ENCODE measurements around the gene RBFOX2. TPM values are rescaled to one million over a fixed set of nuclear protein-coding genes. Genes with fewer than 3 reads are reported as not detected.
"Not testable (repeated sequence)": the region's sequence is repeated elsewhere in the genome, so short reads cannot be mapped to it uniquely, and the experiment has no call there.

Gene RBFOX2
- 24.2 TPM in 2 replicates for total RNA-seq (2014; rRNA removed; shearing (Covaris generic); ENCODE audit: low replicate concordance)

- Histone ChIP-seq H3K4me2 (ENCODE audit: low read depth, low read length, poor library complexity, severe bottlenecking) (peak within 1 kb of the TSS; percentile 97), H3K27ac (ENCODE audit: low read length) (no peak within 1 kb of the TSS), H3K9me2 (replicated peaks; ENCODE audit: insufficient read depth, low read length) (no peaks in the 10 kb centered on the region), H3K4me3 (ENCODE audit: low read length) (peak within 1 kb of the TSS; percentile 84), H3K9ac (ENCODE audit: low read length) (peak within 1 kb of the TSS; percentile 81), H3K36me3 (ENCODE audit: insufficient read depth, low read length) (no peaks in the 10 kb centered on the region), H2AFZ (ENCODE audit: low read length) (peak within 1 kb of the TSS; percentile 63), H3K9me3 (ENCODE audit: low read length) (no peaks in the 10 kb centered on the region), H3K79me2 (ENCODE audit: low read length) (no peaks in the 10 kb centered on the region), H3K27me3 (ENCODE audit: low read length) (no peaks in the 10 kb centered on the region; the same call in 1 of the 2 replicates), H4K20me1 (ENCODE audit: insufficient read depth, low read depth, low read length) (no peaks in the 10 kb centered on the region), H3K4me1 (ENCODE audit: low read length) (peaks cover 26% of the 10 kb centered on the region)
- peak; percentile 85 for DNase-seq
These were observed at the start of gene RBFOX2 for GRCh38 chr22:36028646-36029405. Gene RBFOX2 (minus strand): TSS chr22:36028824. CDS start chr22:36028425, 399 bp downstream.

GRCh38 chr22:36077271-36077670 is 48.6 kb upstream of the RBFOX2 start:
- Histone ChIP-seq H3K4me1 (ENCODE audit: low read length) (no peaks in the 10 kb centered on the region), H2AFZ (ENCODE audit: low read length) (no peak overlapping the region), H3K4me3 (ENCODE audit: low read length) (no peak overlapping the region), H3K27me3 (ENCODE audit: low read length) (no peaks in the 10 kb centered on the region), H3K79me2 (ENCODE audit: low read length) (no peaks in the 10 kb centered on the region), H3K4me2 (ENCODE audit: low read depth, low read length, poor library complexity, severe bottlenecking) (no peak overlapping the region), H3K9me2 (replicated peaks; ENCODE audit: insufficient read depth, low read length) (no peaks in the 10 kb centered on the region), H4K20me1 (ENCODE audit: insufficient read depth, low read depth, low read length) (no peaks in the 10 kb centered on the region), H3K9ac (ENCODE audit: low read length) (no peak overlapping the region), H3K9me3 (ENCODE audit: low read length) (no peaks in the 10 kb centered on the region), H3K36me3 (ENCODE audit: insufficient read depth, low read length) (no peaks in the 10 kb centered on the region), H3K27ac (ENCODE audit: low read length) (no peak overlapping the region)
- DNase-seq: no peak

GRCh38 chr22:36075724-36076123 is 47.1 kb upstream of the RBFOX2 start:
- no peak overlapping the region for H3K4me3 ChIP-seq (ENCODE audit: low read length)
- no peak overlapping the region for H3K4me2 ChIP-seq (ENCODE audit: low read depth, low read length, poor library complexity, severe bottlenecking)
- DNase-seq: no peak
- no peaks in the 10 kb centered on the region for H3K27me3 ChIP-seq (ENCODE audit: low read length)
- no peak overlapping the region for H3K27ac ChIP-seq (ENCODE audit: low read length)
- no peak overlapping the region for H2AFZ ChIP-seq (ENCODE audit: low read length)
- H3K9me2 ChIP-seq (replicated peaks; ENCODE audit: insufficient read depth, low read length): no peaks in the 10 kb centered on the region
- H3K36me3 ChIP-seq (ENCODE audit: insufficient read depth, low read length): no peaks in the 10 kb centered on the region
- no peaks in the 10 kb centered on the region for H3K4me1 ChIP-seq (ENCODE audit: low read length)
- H3K9me3 ChIP-seq (ENCODE audit: low read length): no peaks in the 10 kb centered on the region
- no peak overlapping the region for H3K9ac ChIP-seq (ENCODE audit: low read length)
- H4K20me1 ChIP-seq (ENCODE audit: insufficient read depth, low read depth, low read length): no peaks in the 10 kb centered on the region
- no peaks in the 10 kb centered on the region for H3K79me2 ChIP-seq (ENCODE audit: low read length)

GRCh38 chr22:36075230-36075629 is 46.6 kb upstream of the RBFOX2 start:
- Histone ChIP-seq H3K4me1 (ENCODE audit: low read length) (no peaks in the 10 kb centered on the region), H3K9me3 (ENCODE audit: low read length) (no peaks in the 10 kb centered on the region), H2AFZ (ENCODE audit: low read length) (no peak overlapping the region), H3K4me3 (ENCODE audit: low read length) (no peak overlapping the region), H4K20me1 (ENCODE audit: insufficient read depth, low read depth, low read length) (no peaks in the 10 kb centered on the region), H3K27ac (ENCODE audit: low read length) (no peak overlapping the region), H3K79me2 (ENCODE audit: low read length) (no peaks in the 10 kb centered on the region), H3K9ac (ENCODE audit: low read length) (no peak overlapping the region), H3K27me3 (ENCODE audit: low read length) (no peaks in the 10 kb centered on the region), H3K9me2 (replicated peaks; ENCODE audit: insufficient read depth, low read length) (no peaks in the 10 kb centered on the region), H3K36me3 (ENCODE audit: insufficient read depth, low read length) (no peaks in the 10 kb centered on the region), H3K4me2 (ENCODE audit: low read depth, low read length, poor library complexity, severe bottlenecking) (no peak overlapping the region)
- DNase-seq: no peak

- no peak overlapping the region for H3K4me3 ChIP-seq (ENCODE audit: low read length)
- no peaks in the 10 kb centered on the region for H3K27me3 ChIP-seq (ENCODE audit: low read length)
- no peaks in the 10 kb centered on the region for H4K20me1 ChIP-seq (ENCODE audit: insufficient read depth, low read depth, low read length)
- no peak overlapping the region for H3K9ac ChIP-seq (ENCODE audit: low read length)
- H3K4me1 ChIP-seq (ENCODE audit: low read length): no peaks in the 10 kb centered on the region
- no peak overlapping the region for H3K4me2 ChIP-seq (ENCODE audit: low read depth, low read length, poor library complexity, severe bottlenecking)
- H3K36me3 ChIP-seq (ENCODE audit: insufficient read depth, low read length): no peaks in the 10 kb centered on the region
- no peak overlapping the region for H2AFZ ChIP-seq (ENCODE audit: low read length)
- no peaks in the 10 kb centered on the region for H3K9me3 ChIP-seq (ENCODE audit: low read length)
- H3K9me2 ChIP-seq (replicated peaks; ENCODE audit: insufficient read depth, low read length): no peaks in the 10 kb centered on the region
- H3K27ac ChIP-seq (ENCODE audit: low read length): no peak overlapping the region
- no peak for DNase-seq
- no peaks in the 10 kb centered on the region for H3K79me2 ChIP-seq (ENCODE audit: low read length)
These were observed 44.9 kb upstream of the RBFOX2 start for GRCh38 chr22:36073476-36073875.

- not testable (repeated sequence) for H3K79me2 ChIP-seq (ENCODE audit: low read length)
These were observed 42.0 kb upstream of the RBFOX2 start for GRCh38 chr22:36070645-36071044.

GRCh38 chr22:36069368-36069767 is 40.7 kb upstream of the RBFOX2 start:
- H3K79me2 ChIP-seq (ENCODE audit: low read length): no peaks in the 10 kb centered on the region
- no peaks in the 10 kb centered on the region for H3K9me2 ChIP-seq (replicated peaks; ENCODE audit: insufficient read depth, low read length)
- H3K9me3 ChIP-seq (ENCODE audit: low read length): no peaks in the 10 kb centered on the region
- H3K36me3 ChIP-seq (ENCODE audit: insufficient read depth, low read length): no peaks in the 10 kb centered on the region
- no peak overlapping the region for H3K4me2 ChIP-seq (ENCODE audit: low read depth, low read length, poor library complexity, severe bottlenecking)
- no peaks in the 10 kb centered on the region for H3K4me1 ChIP-seq (ENCODE audit: low read length)
- H2AFZ ChIP-seq (ENCODE audit: low read length): no peak overlapping the region
- H3K9ac ChIP-seq (ENCODE audit: low read length): no peak overlapping the region
- no peak overlapping the region for H3K27ac ChIP-seq (ENCODE audit: low read length)
- H3K4me3 ChIP-seq (ENCODE audit: low read length): no peak overlapping the region
- H4K20me1 ChIP-seq (ENCODE audit: insufficient read depth, low read depth, low read length): no peaks in the 10 kb centered on the region
- no peaks in the 10 kb centered on the region for H3K27me3 ChIP-seq (ENCODE audit: low read length)
- DNase-seq: no peak

More at GRCh38 chr22:36070645-36071044, 42.0 kb upstream of the RBFOX2 start:
- DNase-seq; H3K36me3 ChIP-seq (ENCODE audit: insufficient read depth, low read length); H3K9me2 ChIP-seq (replicated peaks; ENCODE audit: insufficient read depth, low read length); H3K27ac ChIP-seq (ENCODE audit: low read length); H2AFZ ChIP-seq (ENCODE audit: low read length); H3K4me3 ChIP-seq (ENCODE audit: low read length); H3K4me2 ChIP-seq (ENCODE audit: low read depth, low read length, poor library complexity, severe bottlenecking); H3K9ac ChIP-seq (ENCODE audit: low read length); H3K27me3 ChIP-seq (ENCODE audit: low read length); H4K20me1 ChIP-seq (ENCODE audit: insufficient read depth, low read depth, low read length); H3K9me3 ChIP-seq (ENCODE audit: low read length); H3K4me1 ChIP-seq (ENCODE audit: low read length): not testable (repeated sequence)

- DNase-seq: peak; percentile 44
- Histone ChIP-seq H3K9me2 (replicated peaks; ENCODE audit: insufficient read depth, low read length) (no peaks in the 10 kb centered on the region), H3K9me3 (ENCODE audit: low read length) (no peaks in the 10 kb centered on the region), H3K27ac (ENCODE audit: low read length) (no peak overlapping the region), H3K9ac (ENCODE audit: low read length) (no peak overlapping the region), H3K36me3 (ENCODE audit: insufficient read depth, low read length) (no peaks in the 10 kb centered on the region), H4K20me1 (ENCODE audit: insufficient read depth, low read depth, low read length) (no peaks in the 10 kb centered on the region), H3K4me3 (ENCODE audit: low read length) (no peak overlapping the region), H3K79me2 (ENCODE audit: low read length) (no peaks in the 10 kb centered on the region), H3K4me2 (ENCODE audit: low read depth, low read length, poor library complexity, severe bottlenecking) (no peak overlapping the region), H3K4me1 (ENCODE audit: low read length) (no peaks in the 10 kb centered on the region), H2AFZ (ENCODE audit: low read length) (no peak overlapping the region), H3K27me3 (ENCODE audit: low read length) (no peaks in the 10 kb centered on the region)
These were observed 40.2 kb upstream of the RBFOX2 start for GRCh38 chr22:36068776-36069344.

All from Karpas-422 (cell line).